Kidney (tissue), 14 donors: Measurements from ENCODE around the gene GRIN3A. TPM values are rescaled to one million over a fixed set of nuclear protein-coding genes. Genes with fewer than 3 reads are reported as not detected.

Experiments used
- DNase-seq, 5 donors: peaks; one replicate each; pipeline ENCODE4 v3.0.0-alpha.2; 2013 to 2020
- FAIRE-seq: peaks from 2 replicates; lab custom pipeline; 2012; peaks lifted over from hg19 to GRCh38; lab: Jason Lieb, UNC
- H3K27ac ChIP-seq, 2 donors: one replicate each; pipeline ENCODE4 v1.7.0; 2013; ENCODE audit warnings: low read depth in 2 of 2, low read length in 2 of 2, inconsistent platforms in 1 of 2
- H3K27me3 ChIP-seq: one replicate; pipeline ENCODE4 v1.7.1; 2013; ENCODE audit warnings: low read length, inconsistent platforms; ENCODE audit not compliant: control insufficient read depth, insufficient read depth
- H3K36me3 ChIP-seq, 3 donors: one replicate each; pipeline versions ENCODE4 v1.7.0 to v1.7.1; 2013; ENCODE audit warnings: low read length in 3 of 3, control low read depth in 1 of 3, inconsistent platforms in 1 of 3; ENCODE audit not compliant: insufficient read depth in 3 of 3, control insufficient read depth in 2 of 3
- H3K4me1 ChIP-seq, 3 donors: one replicate each; pipeline versions ENCODE4 v1.7.0 to v1.7.1; 2013; ENCODE audit warnings: low read length in 3 of 3, inconsistent platforms in 1 of 3, low read depth in 1 of 3; ENCODE audit not compliant: control insufficient read depth in 2 of 3, insufficient read depth in 2 of 3
- H3K4me3 ChIP-seq, 3 donors: one replicate each; pipeline versions ENCODE4 v1.7.0 to v1.8.1; 2013; ENCODE audit warnings: low read length in 3 of 3, control low read depth in 1 of 3, inconsistent platforms in 1 of 3
- H3K9ac ChIP-seq, 3 donors: one replicate each; pipeline versions ENCODE4 v1.7.0 to v1.7.1; 2013; ENCODE audit warnings: low read length in 3 of 3, control low read depth in 1 of 3, inconsistent platforms in 1 of 3
- H3K9me3 ChIP-seq, 3 donors: one replicate each; pipeline versions ENCODE4 v1.7.0 to v1.7.1; 2013; ENCODE audit warnings: low read length in 3 of 3, control low read depth in 1 of 3, inconsistent platforms in 1 of 3; ENCODE audit not compliant: control insufficient read depth in 2 of 3, insufficient read depth in 1 of 3
- CTCF ChIP-seq: IDR thresholded peaks from 3 replicates; pipeline ENCODE4 v1.5.1; 2012; ENCODE audit warnings: mild to moderate bottlenecking, moderate library complexity, borderline replicate concordance; ENCODE audit not compliant: insufficient read depth; ENCODE audit errors: extremely low read depth
- intact Hi-C: fragments of 100-400 bp; cut with DNase I; formaldehyde crosslinking; loops from one replicate; pipeline ENCODE4 v1.11.1; 2022
- polyA plus RNA-seq: library from polyadenylated mRNA; stranded (reverse); fragments of 350-450 nt; fragmentation: Illumina TruSeq; extraction: RNeasy Lipid Tissue Mini Kit (QIAGEN cat#74804); gene quantifications from one replicate; pipeline ENCODE4 v1.2.3, GENCODE V29; 2014; ENCODE audit warnings: low read depth, low replicate concordance; ENCODE audit not compliant: insufficient read depth
- total RNA-seq: library from RNA; stranded (reverse); fragmentation: NEBNext Ultra II Directional; extraction: Animal tissue kit (Norgen Biotek cat#: 25700); gene quantifications from one replicate; pipeline ENCODE4 v1.2.1, GENCODE V29; 2021
- donor health status: control.
- donor health status: control.
- donor health status: control.
- donor health status: control.
- donor health status: control.
- donor health status: DM: yes; HTN: yes; CAD: no.
- donor health status: Normal renal cell carcinoma (clear cell type).

Gene GRIN3A
- total and polyA plus RNA-seq, 2 donors from 2014 or later, result 0.03 to 0.06 TPM

- H3K27ac ChIP-seq, result no peak overlapping the region
- no peaks in the 10 kb centered on the region for H3K9me3 ChIP-seq
- TF ChIP-seq CTCF, result no peak
- H3K9ac ChIP-seq, result no peak overlapping the region
- no peak for DNase-seq
- no peaks in the 10 kb centered on the region for H3K36me3 ChIP-seq
- H3K27me3 ChIP-seq, result no peaks in the 10 kb centered on the region
- intact Hi-C loops, result no loop called here
- no peak overlapping the region for H3K4me3 ChIP-seq
- FAIRE-seq, result no peak
- H3K4me1 ChIP-seq, result peaks cover 0 to 5% (median 0%) of the 10 kb centered on the region in 3 donors
Observed at GRCh38 chr9:101718192-101718591, 20.3 kb downstream of the GRIN3A start.

GRCh38 chr9:101716629-101717028 is 21.8 kb downstream of the GRIN3A start:
- Histone ChIP-seq H3K9me3 (no peaks in the 10 kb centered on the region), H3K4me1 (peaks cover 0 to 5% (median 0%) of the 10 kb centered on the region in 3 donors), H3K27ac (no peak overlapping the region), H3K27me3 (no peaks in the 10 kb centered on the region), H3K9ac (no peak overlapping the region), H3K36me3 (no peaks in the 10 kb centered on the region), H3K4me3 (no peak overlapping the region)
- no peak for TF ChIP-seq CTCF
- DNase-seq, result peak in 4 of 5 donors; percentile 30 to 81 (median 56)
- FAIRE-seq, result no peak
- intact Hi-C loops, result no loop called here

GRCh38 chr9:101711330-101711941 is 27.0 kb downstream of the GRIN3A start:
- H3K27me3 ChIP-seq, result no peaks in the 10 kb centered on the region
- intact Hi-C loops, result no loop called here
- no peak for FAIRE-seq
- H3K9ac ChIP-seq, result no peak overlapping the region
- no peak for DNase-seq
- no peaks in the 10 kb centered on the region for H3K4me1 ChIP-seq
- H3K9me3 ChIP-seq, result no peaks in the 10 kb centered on the region
- no peak overlapping the region for H3K4me3 ChIP-seq
- no peak overlapping the region for H3K27ac ChIP-seq
- H3K36me3 ChIP-seq, result no peaks in the 10 kb centered on the region
- peak; percentile 9 for TF ChIP-seq CTCF

GRCh38 chr9:101708855-101709254 is 29.6 kb downstream of the GRIN3A start:
- intact Hi-C loops, result no loop called here
- no peak overlapping the region for H3K4me3 ChIP-seq
- no peak for FAIRE-seq
- no peaks in the 10 kb centered on the region for H3K9me3 ChIP-seq
- no peak for TF ChIP-seq CTCF
- no peak overlapping the region for H3K9ac ChIP-seq
- no peaks in the 10 kb centered on the region for H3K36me3 ChIP-seq
- no peaks in the 10 kb centered on the region for H3K4me1 ChIP-seq
- no peak for DNase-seq
- no peak overlapping the region for H3K27ac ChIP-seq
- H3K27me3 ChIP-seq, result no peaks in the 10 kb centered on the region
